Fibroblast of lung (primary cell): Measurements from ENCODE around the gene VSTM2A. TPM values are rescaled to one million over a fixed set of nuclear protein-coding genes. Genes with fewer than 3 reads are reported as not detected.

Experiments
- DNase-seq, 2 donors: peaks; one replicate each; pipeline versions ENCODE4 v3.0.0 to v3.0.0-alpha.2; 2010; ENCODE audit warnings: low read depth in 2 of 2
- H2AFZ ChIP-seq: 2 replicates; pipeline ENCODE4 v1.5.1; 2012; ENCODE audit warnings: low read length, control low read depth, inconsistent platforms
- H3K27ac ChIP-seq: 2 replicates; pipeline ENCODE4 v1.5.1; 2011; ENCODE audit warnings: low read length, control low read depth; ENCODE audit not compliant: insufficient read depth
- H3K27me3 ChIP-seq: 2 replicates; pipeline ENCODE4 v1.5.1; 2011; ENCODE audit warnings: mild to moderate bottlenecking, low read length; ENCODE audit not compliant: control insufficient read depth, insufficient read depth
- H3K36me3 ChIP-seq: 2 replicates; pipeline ENCODE4 v1.5.1; 2011; ENCODE audit warnings: low read length; ENCODE audit not compliant: control insufficient read depth, insufficient read depth
- H3K4me1 ChIP-seq: 2 replicates; pipeline ENCODE4 v1.5.1; 2011; ENCODE audit warnings: low read length; ENCODE audit not compliant: control insufficient read depth, insufficient read depth; ENCODE audit errors: extremely low read depth
- H3K4me2 ChIP-seq: 2 replicates; pipeline ENCODE4 v1.5.1; 2011; ENCODE audit warnings: low read length, control low read depth; ENCODE audit not compliant: insufficient read depth; ENCODE audit errors: extremely low read depth
- H3K4me3 ChIP-seq, 4 experiments: fragments of 200-600 bp in 1 of 4; sonication (generic) in 1 of 4; replicated peaks in 1 of 4; 2 replicates each; pipeline ENCODE4 v1.5.1; 2011 to 2016; ENCODE audit warnings: low read length in 4 of 4, low read depth in 3 of 4, mild to moderate bottlenecking in 3 of 4, control low read depth in 2 of 4, inconsistent platforms in 1 of 4, mixed read lengths in 1 of 4; ENCODE audit not compliant: insufficient read depth in 1 of 4; ENCODE audit errors: control extremely low read depth in 1 of 4
- H3K79me2 ChIP-seq: 2 replicates; pipeline ENCODE4 v1.5.1; 2012; ENCODE audit warnings: mild to moderate bottlenecking, low read length, inconsistent platforms; ENCODE audit not compliant: control insufficient read depth, insufficient read depth
- H3K9ac ChIP-seq: 2 replicates; pipeline ENCODE4 v1.5.1; 2011; ENCODE audit warnings: mild to moderate bottlenecking, low read length, control low read depth; ENCODE audit not compliant: insufficient read depth
- H3K9me3 ChIP-seq: 2 replicates; pipeline ENCODE4 v1.5.1; 2012; ENCODE audit warnings: low read depth, low read length; ENCODE audit not compliant: control insufficient read depth, insufficient read depth
- H4K20me1 ChIP-seq: 2 replicates; pipeline ENCODE4 v1.5.1; 2011; ENCODE audit warnings: low read length; ENCODE audit not compliant: control insufficient read depth, insufficient read depth; ENCODE audit errors: extremely low read depth
- EZH2 ChIP-seq: IDR thresholded peaks from 2 replicates; pipeline ENCODE4 v1.5.1; 2012; ENCODE audit warnings: low read length, control low read depth, mild to moderate bottlenecking; ENCODE audit errors: missing control alignments
- polyA plus RNA-seq, 2 donors: library from polyadenylated mRNA; depleted of rRNA in 1 of 2; stranded (reverse) in 1 of 2; unstranded in 1 of 2; fragments of >200 nt; gene quantifications; 2 replicates each; pipeline ENCODE4 v1.2.1, GENCODE V29; 2011 to 2012; ENCODE audit warnings: missing spikeins in 1 of 2
- total RNA-seq: library from RNA; depleted of rRNA; stranded (reverse); fragments of >200 nt; gene quantifications from 2 replicates; pipeline ENCODE4 v1.2.1, GENCODE V29; 2014
- TF ChIP-seq, protein P1 (sequence below), 2 donors: IDR thresholded peaks in 1 of 2; conservative IDR thresholded peaks in 1 of 2; 1 replicate in 1 of 2; 2 replicates in 1 of 2; pipeline ENCODE4 v1.5.1; 2011 to 2012; ENCODE audit warnings: low read length in 2 of 2, control low read depth in 1 of 2, inconsistent platforms in 1 of 2, low read depth in 1 of 2, mild to moderate bottlenecking in 1 of 2

VSTM2A gene
- total and polyA plus RNA-seq, 2 donors (not counting 1 experiment from before 2014, with no cell fraction given) = not detected

DNA sequence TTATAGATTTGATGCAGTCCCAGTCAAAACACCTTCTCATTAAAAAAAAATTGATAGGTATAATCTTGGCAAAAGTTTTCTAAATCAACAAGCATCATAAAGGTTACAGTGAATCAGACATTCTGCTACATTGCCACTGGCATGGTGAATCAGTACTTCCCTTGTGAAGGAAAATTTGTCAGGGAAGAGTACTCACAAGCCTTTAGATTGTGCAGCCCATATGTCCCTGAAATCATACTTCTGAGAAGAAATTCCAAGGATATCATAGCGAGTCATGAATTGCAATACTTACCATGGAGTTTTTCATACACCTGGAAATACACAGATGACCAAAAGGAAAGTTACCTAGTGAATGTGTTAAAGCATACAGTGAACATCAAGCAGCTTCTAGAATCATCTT, 17.2 kb downstream of the VSTM2A start:
- H3K79me2 ChIP-seq = no peaks in the 10 kb centered on the region
- H3K9ac ChIP-seq = no peak overlapping the region
- no peaks in the 10 kb centered on the region for H3K27me3 ChIP-seq
- no peak for TF ChIP-seq EZH2
- TF ChIP-seq, protein P1, sequence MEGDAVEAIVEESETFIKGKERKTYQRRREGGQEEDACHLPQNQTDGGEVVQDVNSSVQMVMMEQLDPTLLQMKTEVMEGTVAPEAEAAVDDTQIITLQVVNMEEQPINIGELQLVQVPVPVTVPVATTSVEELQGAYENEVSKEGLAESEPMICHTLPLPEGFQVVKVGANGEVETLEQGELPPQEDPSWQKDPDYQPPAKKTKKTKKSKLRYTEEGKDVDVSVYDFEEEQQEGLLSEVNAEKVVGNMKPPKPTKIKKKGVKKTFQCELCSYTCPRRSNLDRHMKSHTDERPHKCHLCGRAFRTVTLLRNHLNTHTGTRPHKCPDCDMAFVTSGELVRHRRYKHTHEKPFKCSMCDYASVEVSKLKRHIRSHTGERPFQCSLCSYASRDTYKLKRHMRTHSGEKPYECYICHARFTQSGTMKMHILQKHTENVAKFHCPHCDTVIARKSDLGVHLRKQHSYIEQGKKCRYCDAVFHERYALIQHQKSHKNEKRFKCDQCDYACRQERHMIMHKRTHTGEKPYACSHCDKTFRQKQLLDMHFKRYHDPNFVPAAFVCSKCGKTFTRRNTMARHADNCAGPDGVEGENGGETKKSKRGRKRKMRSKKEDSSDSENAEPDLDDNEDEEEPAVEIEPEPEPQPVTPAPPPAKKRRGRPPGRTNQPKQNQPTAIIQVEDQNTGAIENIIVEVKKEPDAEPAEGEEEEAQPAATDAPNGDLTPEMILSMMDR (conservative IDR thresholded peaks at IDR 0.05 in 1 of 2, IDR thresholded peaks at IDR 0.05 in 1 of 2; ENCODE audit: low read depth in 1 of 2, low read length in 2 of 2) = no peak
- no peak overlapping the region for H2AFZ ChIP-seq
- no peak for DNase-seq
- H3K36me3 ChIP-seq = no peaks in the 10 kb centered on the region
- H3K4me3 ChIP-seq = no peak overlapping the region
- no peaks in the 10 kb centered on the region for H4K20me1 ChIP-seq
- H3K4me1 ChIP-seq = no peaks in the 10 kb centered on the region
- no peaks in the 10 kb centered on the region for H3K9me3 ChIP-seq
- no peak overlapping the region for H3K4me2 ChIP-seq
- no peak overlapping the region for H3K27ac ChIP-seq

DNA sequence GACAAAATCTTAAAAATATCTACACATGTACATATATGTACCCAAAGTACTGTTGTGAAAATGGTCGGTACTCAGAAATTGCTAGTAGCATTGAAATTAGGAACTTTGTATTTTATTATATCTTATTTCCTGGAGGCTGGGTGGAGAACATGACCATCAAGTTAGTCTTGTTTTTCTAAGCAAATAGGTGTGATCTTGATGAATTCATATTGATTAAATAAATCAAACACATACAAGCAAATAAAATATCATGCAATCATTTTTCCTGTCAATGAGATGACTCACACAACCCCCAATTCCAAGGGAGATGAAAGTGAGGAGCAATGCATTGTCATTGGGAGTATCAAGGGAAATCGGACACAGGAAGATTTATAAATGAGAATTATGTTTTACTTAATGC, 18.0 kb downstream of the VSTM2A start:
- no peaks in the 10 kb centered on the region for H3K27me3 ChIP-seq
- H3K4me2 ChIP-seq = no peak overlapping the region
- H2AFZ ChIP-seq = no peak overlapping the region
- no peaks in the 10 kb centered on the region for H3K4me1 ChIP-seq
- no peak overlapping the region for H3K4me3 ChIP-seq
- no peaks in the 10 kb centered on the region for H4K20me1 ChIP-seq
- no peak overlapping the region for H3K27ac ChIP-seq
- H3K9ac ChIP-seq = no peak overlapping the region
- no peaks in the 10 kb centered on the region for H3K36me3 ChIP-seq
- no peak for DNase-seq
- TF ChIP-seq, protein P1 (conservative IDR thresholded peaks at IDR 0.05 in 1 of 2, IDR thresholded peaks at IDR 0.05 in 1 of 2; ENCODE audit: low read depth in 1 of 2, low read length in 2 of 2) = no peak
- TF ChIP-seq EZH2 = no peak
- H3K79me2 ChIP-seq = no peaks in the 10 kb centered on the region
- no peaks in the 10 kb centered on the region for H3K9me3 ChIP-seq

DNA sequence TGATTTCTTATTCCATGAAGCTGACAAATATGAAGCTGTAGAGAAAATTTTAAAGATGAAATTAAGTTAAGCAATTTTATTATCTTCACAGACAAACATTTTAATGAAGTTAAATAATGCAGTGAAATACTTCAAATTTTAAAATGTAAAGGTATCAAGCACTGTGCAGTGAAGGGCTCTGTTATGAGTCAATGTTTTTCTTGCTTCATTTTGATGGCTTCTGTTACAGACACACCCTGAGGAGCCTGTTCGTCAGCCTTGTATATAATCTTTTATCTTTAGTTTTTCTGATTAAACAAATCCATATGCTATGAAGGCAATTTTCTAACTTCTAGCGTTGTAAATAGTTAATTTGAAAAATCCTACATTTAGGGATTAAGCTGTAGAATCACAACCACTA, 18.5 kb downstream of the VSTM2A start:
- Histone ChIP-seq H3K4me1 (no peaks in the 10 kb centered on the region), H3K9me3 (no peaks in the 10 kb centered on the region), H3K27me3 (no peaks in the 10 kb centered on the region), H3K4me2 (no peak overlapping the region), H4K20me1 (no peaks in the 10 kb centered on the region), H3K36me3 (no peaks in the 10 kb centered on the region), H3K27ac (no peak overlapping the region), H2AFZ (no peak overlapping the region), H3K4me3 (no peak overlapping the region), H3K79me2 (no peaks in the 10 kb centered on the region), H3K9ac (no peak overlapping the region)
- no peak for DNase-seq
- TF ChIP-seq, protein P1 (conservative IDR thresholded peaks at IDR 0.05 in 1 of 2, IDR thresholded peaks at IDR 0.05 in 1 of 2; ENCODE audit: low read depth in 1 of 2, low read length in 2 of 2) = no peak
- no peak for TF ChIP-seq EZH2
